Stimulated activated naive CD8-positive, alpha-beta T cell treated with anti-CD3 and anti-CD28 coated beads, Interleukin-15, Interleukin-2, amounts not matched to agents 100 U/mL and 50 U/mL, for 24 hours (primary cell): ENCODE data around the gene CD207.
"Not testable (repeated sequence)": the region's sequence is repeated elsewhere in the genome, so short reads cannot be mapped to it uniquely, and the experiment has no call there.

Experiments used
- ATAC-seq: fragments of 150-1000 bp; cut with Tn5 transposase; one replicate; pipeline ENCODE4 v1.10.0; 2021
- DNase-seq: peaks from one replicate; pipeline ENCODE4 v3.0.0; 2021

Gene CD207

GRCh38 chr2:70828914-70829824, 6.4 kb downstream of the CD207 start:
- ATAC-seq (no peak), DNase-seq (no peak)

GRCh38 chr2:70828115-70828514, 7.5 kb downstream of the CD207 start:
- DNase-seq = no peak
- no peak for ATAC-seq

GRCh38 chr2:70827388-70827787, 8.2 kb downstream of the CD207 start:
- ATAC-seq (no peak), DNase-seq (no peak)

- DNase-seq = no peak
- peak; percentile 67 for ATAC-seq
Measured at GRCh38 chr2:70826696-70827350, 8.8 kb downstream of the CD207 start.

- ATAC-seq (no peak), DNase-seq (no peak)
Measured at GRCh38 chr2:70823249-70823648, 12.4 kb downstream of the CD207 start.

- DNase-seq (no peak), ATAC-seq (no peak)
Measured at GRCh38 chr2:70822843-70823242, 12.8 kb downstream of the CD207 start.

GRCh38 chr2:70820499-70820898, 15.1 kb downstream of the CD207 start, which contains the start of gene CLEC4F:
TSS of gene CLEC4F (minus strand) at chr2:70820599. CDS start at chr2:70820523, 76 bp downstream.
- ATAC-seq (no peak), DNase-seq (no peak)

- ATAC-seq (no peak), DNase-seq (no peak)
Measured at GRCh38 chr2:70817284-70817954, 18.2 kb downstream of the CD207 start.

- ATAC-seq = no peak
- no peak for DNase-seq
Measured at GRCh38 chr2:70816726-70817125, 18.9 kb downstream of the CD207 start.

GRCh38 chr2:70808983-70809958, 26.3 kb downstream of the CD207 start:
- ATAC-seq = no peak
- DNase-seq = no peak

- DNase-seq = no peak
- no peak for ATAC-seq
Measured at GRCh38 chr2:70807828-70808118, 27.8 kb downstream of the CD207 start.

GRCh38 chr2:70807102-70807827, 28.4 kb downstream of the CD207 start:
- ATAC-seq = no peak
- no peak for DNase-seq

GRCh38 chr2:70806620-70807019, 29.0 kb downstream of the CD207 start:
- no peak for DNase-seq
- no peak for ATAC-seq

- ATAC-seq (no peak), DNase-seq (no peak)
Measured at GRCh38 chr2:70806013-70806412, 29.6 kb downstream of the CD207 start.

GRCh38 chr2:70801607-70802263, 33.9 kb downstream of the CD207 start:
- DNase-seq (no peak), ATAC-seq (peak; percentile 23)

- DNase-seq = no peak
- no peak for ATAC-seq
Measured at GRCh38 chr2:70799706-70800105, 35.9 kb downstream of the CD207 start.

GRCh38 chr2:70797996-70798395, 37.6 kb downstream of the CD207 start:
- DNase-seq = not testable (repeated sequence)

GRCh38 chr2:70797506-70797905, 38.1 kb downstream of the CD207 start:
- DNase-seq = no peak
- no peak for ATAC-seq

More at GRCh38 chr2:70797996-70798395, 37.6 kb downstream of the CD207 start:
- not testable (repeated sequence) for ATAC-seq

- ATAC-seq (no peak), DNase-seq (no peak)
Measured at GRCh38 chr2:70796262-70796661, 39.4 kb downstream of the CD207 start.

GRCh38 chr2:70795164-70795995, 40.2 kb downstream of the CD207 start:
- ATAC-seq = peak; percentile 60

More at GRCh38 chr2:70795164-70795995, 40.2 kb downstream of the CD207 start:
- DNase-seq = no peak
